Measurements from ENCODE around the gene PSMC5.

PSMC5 gene

GRCh38 chr17:63822537-63822936 is 4.7 kb upstream of the PSMC5 start:
- TF ChIP-seq, protein P1, sequence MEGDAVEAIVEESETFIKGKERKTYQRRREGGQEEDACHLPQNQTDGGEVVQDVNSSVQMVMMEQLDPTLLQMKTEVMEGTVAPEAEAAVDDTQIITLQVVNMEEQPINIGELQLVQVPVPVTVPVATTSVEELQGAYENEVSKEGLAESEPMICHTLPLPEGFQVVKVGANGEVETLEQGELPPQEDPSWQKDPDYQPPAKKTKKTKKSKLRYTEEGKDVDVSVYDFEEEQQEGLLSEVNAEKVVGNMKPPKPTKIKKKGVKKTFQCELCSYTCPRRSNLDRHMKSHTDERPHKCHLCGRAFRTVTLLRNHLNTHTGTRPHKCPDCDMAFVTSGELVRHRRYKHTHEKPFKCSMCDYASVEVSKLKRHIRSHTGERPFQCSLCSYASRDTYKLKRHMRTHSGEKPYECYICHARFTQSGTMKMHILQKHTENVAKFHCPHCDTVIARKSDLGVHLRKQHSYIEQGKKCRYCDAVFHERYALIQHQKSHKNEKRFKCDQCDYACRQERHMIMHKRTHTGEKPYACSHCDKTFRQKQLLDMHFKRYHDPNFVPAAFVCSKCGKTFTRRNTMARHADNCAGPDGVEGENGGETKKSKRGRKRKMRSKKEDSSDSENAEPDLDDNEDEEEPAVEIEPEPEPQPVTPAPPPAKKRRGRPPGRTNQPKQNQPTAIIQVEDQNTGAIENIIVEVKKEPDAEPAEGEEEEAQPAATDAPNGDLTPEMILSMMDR (IDR thresholded peaks at IDR 0.05; ENCODE audit: low read depth, low read length, missing control alignments): no peak
- DNase-seq: no peak
- no peak overlapping the region for H3K27ac ChIP-seq
- in situ Hi-C loops (cut with HindIII; ENCODE audit: low pct_ligation_motif_present, low sequenced_read_pairs): no loop called here
- no peaks in the 10 kb centered on the region for H3K27me3 ChIP-seq (replicated peaks)
- peaks cover 81% of the 10 kb centered on the region for H3K36me3 ChIP-seq (replicated peaks)
- no peak overlapping the region for H3K4me3 ChIP-seq (ENCODE audit: low read depth, low read length)

DNA sequence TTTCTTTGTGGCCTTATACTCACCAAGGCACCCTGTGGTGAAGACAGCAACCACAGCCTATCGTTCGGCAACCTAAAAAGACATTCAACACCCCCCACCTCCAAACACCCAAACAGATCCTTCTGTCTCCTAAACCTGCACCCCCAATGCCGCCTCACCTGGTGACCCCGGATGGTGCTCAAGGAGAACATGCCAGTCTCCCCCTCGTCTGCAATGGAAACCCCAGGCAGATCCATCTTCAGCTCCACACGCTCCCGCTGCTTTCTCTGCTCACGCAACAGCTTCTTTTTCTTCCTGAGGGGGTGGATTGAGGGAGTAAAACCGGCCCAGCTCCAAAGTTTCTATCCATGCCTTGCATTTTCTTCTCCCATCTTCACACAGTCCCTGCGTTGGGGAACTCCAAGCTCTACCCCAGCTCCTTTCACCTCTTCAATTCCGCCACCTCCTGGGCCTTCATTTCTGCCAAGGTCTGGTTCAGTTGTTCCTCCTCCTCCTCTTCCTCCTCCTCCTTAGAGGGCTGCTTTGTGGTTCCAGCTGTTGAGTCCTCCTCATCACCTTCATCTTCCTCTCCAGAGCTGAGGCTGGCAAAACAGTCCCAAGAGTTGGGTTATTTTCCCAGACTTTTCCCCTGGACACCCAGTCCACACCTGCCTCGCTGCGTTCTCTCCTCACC is 3.4 kb upstream of the PSMC5 start:
- H3K27ac ChIP-seq: no peak overlapping the region
- no peak overlapping the region for H3K4me3 ChIP-seq (ENCODE audit: low read depth, low read length)
- in situ Hi-C loops (cut with HindIII; ENCODE audit: low pct_ligation_motif_present, low sequenced_read_pairs): no loop called here
- H3K36me3 ChIP-seq (replicated peaks): peaks cover 73% of the 10 kb centered on the region
- TF ChIP-seq, protein P1 (IDR thresholded peaks at IDR 0.05; ENCODE audit: low read depth, low read length, missing control alignments): no peak
- DNase-seq: no peak
- H3K27me3 ChIP-seq (replicated peaks): no peaks in the 10 kb centered on the region

DNA sequence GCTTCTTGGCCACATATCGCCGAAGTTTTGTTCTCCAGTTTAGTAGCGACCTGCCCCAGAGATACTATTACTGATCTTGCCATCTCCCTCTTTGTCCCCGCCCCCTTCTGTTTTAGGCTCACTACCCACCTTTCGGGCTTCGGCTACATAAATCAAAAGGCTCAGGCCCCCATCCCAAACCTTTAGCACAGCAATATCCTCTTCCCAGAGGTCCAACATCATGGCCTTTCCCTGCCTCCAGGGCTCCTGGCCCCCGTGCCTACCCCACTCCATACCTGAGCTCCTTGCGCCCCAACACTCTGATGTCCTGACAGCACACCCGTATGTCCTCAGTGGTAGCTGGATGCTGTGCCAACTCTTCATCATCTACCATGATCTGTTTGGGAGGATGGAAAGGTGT is 2.9 kb upstream of the PSMC5 start:
- in situ Hi-C loops (cut with HindIII; ENCODE audit: low pct_ligation_motif_present, low sequenced_read_pairs): no loop called here
- no peaks in the 10 kb centered on the region for H3K27me3 ChIP-seq (replicated peaks)
- no peak for DNase-seq
- peaks cover 73% of the 10 kb centered on the region for H3K36me3 ChIP-seq (replicated peaks)
- TF ChIP-seq, protein P1 (IDR thresholded peaks at IDR 0.05; ENCODE audit: low read depth, low read length, missing control alignments): no peak
- no peak overlapping the region for H3K27ac ChIP-seq
- no peak overlapping the region for H3K4me3 ChIP-seq (ENCODE audit: low read depth, low read length)

DNA sequence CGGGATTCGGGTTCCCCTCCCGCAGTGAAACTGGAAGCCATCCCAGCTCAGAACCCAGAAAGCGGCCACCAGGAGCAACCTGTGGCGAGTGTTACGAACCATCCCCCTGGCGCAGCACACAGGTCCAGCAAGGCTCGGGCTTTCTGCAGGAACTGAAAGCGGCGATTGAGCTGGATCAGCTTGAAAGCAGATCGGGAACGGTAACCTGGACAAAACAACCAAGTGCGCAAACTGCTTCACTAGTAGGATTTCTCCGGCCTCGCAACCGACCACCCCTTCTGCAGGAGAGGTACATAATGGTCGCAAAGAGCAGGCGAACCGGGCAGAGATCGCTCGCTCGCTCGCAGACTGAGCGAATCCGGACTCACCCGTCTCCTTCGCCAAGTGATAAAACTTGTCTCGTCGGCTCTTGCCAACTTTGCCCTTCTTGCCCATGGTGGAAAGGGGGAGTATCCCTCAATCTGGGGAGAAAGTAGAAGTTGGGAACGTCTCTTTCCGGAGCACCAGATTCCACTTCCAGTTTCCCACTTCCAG is 696 bp upstream of the PSMC5 start:
- TF ChIP-seq, protein P1 (IDR thresholded peaks at IDR 0.05; ENCODE audit: low read depth, low read length, missing control alignments): peak; percentile 36
- peak; percentile 31 for DNase-seq
- Histone ChIP-seq H3K4me3 (ENCODE audit: low read depth, low read length) (peak overlapping the region; percentile 94), H3K36me3 (replicated peaks) (peaks cover 74% of the 10 kb centered on the region), H3K27ac (peak overlapping the region; percentile 97), H3K27me3 (replicated peaks) (no peaks in the 10 kb centered on the region)
- in situ Hi-C loops (cut with HindIII; ENCODE audit: low pct_ligation_motif_present, low sequenced_read_pairs): no loop called here

- no peak for DNase-seq
- no peaks in the 10 kb centered on the region for H3K27me3 ChIP-seq (replicated peaks)
- H3K4me3 ChIP-seq (ENCODE audit: low read depth, low read length): peak overlapping the region; percentile 94
- in situ Hi-C loops (cut with HindIII; ENCODE audit: low pct_ligation_motif_present, low sequenced_read_pairs): no loop called here
- TF ChIP-seq, protein P1 (IDR thresholded peaks at IDR 0.05; ENCODE audit: low read depth, low read length, missing control alignments): no peak
- peak overlapping the region; percentile 97 for H3K27ac ChIP-seq
- H3K36me3 ChIP-seq (replicated peaks): peaks cover 74% of the 10 kb centered on the region
These were observed 580 bp downstream of the PSMC5 start for GRCh38 chr17:63827801-63828221.

DNA sequence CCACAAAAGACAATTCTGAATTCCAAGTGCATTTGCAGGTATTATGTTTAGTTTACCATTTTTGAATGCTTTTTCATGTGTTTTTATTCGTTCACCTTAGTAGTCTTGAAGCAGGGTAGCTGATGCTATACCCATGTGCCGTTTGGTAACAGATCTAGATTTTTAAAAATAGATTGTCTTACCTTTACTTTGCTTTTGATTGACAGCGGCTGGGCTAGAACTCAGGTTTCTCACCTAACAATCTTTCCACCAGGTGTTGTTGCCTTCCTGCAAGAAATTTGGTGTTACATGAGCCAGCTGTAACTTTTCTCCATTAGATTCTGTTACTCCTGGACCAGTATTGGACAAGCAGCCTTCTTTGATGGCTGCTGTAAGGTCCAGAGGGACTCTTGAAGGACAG is 1.7 kb downstream of the PSMC5 start:
- in situ Hi-C loops (cut with HindIII; ENCODE audit: low pct_ligation_motif_present, low sequenced_read_pairs): no loop called here
- DNase-seq: no peak
- Histone ChIP-seq H3K4me3 (ENCODE audit: low read depth, low read length) (no peak overlapping the region), H3K27me3 (replicated peaks) (no peaks in the 10 kb centered on the region), H3K27ac (no peak overlapping the region), H3K36me3 (replicated peaks) (peaks cover 74% of the 10 kb centered on the region)
- TF ChIP-seq, protein P1 (IDR thresholded peaks at IDR 0.05; ENCODE audit: low read depth, low read length, missing control alignments): no peak
